GM21360 (cell line): ENCODE data around the gene SLC37A3.

Source experiments
- ATAC-seq: cut with Tn5 transposase; IDR thresholded peaks from one replicate; pipeline ENCODE4 v1.9.1; 2021; ENCODE audit warnings: mild to moderate bottlenecking, moderate library complexity; ENCODE audit not compliant: unreplicated experiment

Gene SLC37A3

DNA sequence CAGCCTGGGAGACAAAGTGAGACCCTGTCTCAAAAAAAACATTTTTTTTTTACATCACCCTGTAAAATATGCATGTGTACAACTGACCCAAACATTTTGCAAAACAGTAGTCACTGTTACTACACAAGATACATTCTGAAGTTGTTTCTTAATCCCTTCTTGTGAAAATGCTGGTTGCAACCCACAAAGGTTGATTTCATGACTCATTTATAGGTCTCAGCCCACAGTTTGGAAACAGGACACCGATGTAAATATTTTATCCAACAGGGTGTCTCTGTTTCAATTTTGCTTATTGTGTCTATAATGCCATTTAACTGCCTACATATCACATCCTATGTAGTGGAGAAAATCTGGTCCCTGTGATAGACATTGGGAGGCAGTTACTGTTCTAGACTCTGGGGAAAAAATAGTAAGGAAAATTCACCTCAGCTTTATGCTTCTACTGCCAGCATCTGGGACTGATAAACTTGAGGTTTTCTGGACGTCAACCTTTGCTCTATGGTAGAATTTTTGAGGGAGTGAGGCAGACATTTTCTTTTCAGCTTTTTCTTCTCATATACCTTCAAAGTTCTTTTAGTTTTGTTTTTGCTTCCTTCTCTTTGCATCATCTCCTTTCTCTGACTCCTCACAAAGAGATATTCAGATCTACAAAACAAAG, 4.0 kb upstream of the SLC37A3 start:
- no peak for ATAC-seq

DNA sequence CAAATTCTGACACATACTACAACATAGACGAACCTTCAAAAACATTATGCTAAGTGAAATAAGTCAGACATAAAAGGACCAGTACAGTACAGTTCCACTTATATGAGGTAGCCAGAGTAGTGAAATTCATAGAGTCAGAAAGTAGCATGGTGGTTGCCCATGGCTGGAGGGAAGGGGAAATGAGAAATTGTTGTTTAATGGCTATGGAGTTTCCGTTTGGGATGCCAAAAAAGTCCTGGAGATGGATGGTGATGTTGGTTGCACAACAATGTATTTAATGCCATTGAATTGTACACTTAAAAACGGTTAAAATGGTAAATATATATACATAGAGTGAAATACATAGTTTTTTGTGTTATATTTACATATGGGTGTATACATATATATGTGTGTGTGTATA, 2.1 kb upstream of the SLC37A3 start:
- no peak for ATAC-seq

- no peak for ATAC-seq
Measured at GRCh38 chr7:140398821-140399220, 491 bp upstream of the SLC37A3 start.

DNA sequence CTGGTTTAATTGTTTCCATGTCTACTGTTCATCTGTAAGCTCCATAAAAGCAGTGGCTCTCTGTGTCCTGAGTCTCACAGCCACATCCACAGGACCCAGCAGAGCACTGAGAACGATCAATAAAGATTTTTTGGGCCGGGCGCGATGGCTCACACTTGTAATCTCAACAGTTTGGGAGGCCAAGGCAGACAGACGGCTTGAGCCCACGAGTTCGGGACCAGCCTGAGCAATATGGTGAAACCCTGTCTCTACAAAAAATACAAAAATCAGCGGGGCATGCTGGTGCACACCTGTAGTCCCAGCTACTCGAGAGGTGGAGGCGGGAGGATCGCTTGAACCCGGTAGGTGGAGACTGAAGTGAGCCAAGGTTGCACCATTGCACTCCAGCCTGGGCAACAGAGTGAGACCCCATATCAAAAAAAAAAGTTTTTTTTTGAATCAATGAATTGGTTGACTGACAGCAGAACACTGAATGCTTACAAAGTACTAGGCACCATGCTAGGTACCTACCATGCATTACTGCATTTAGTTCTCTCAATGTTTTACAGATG, 4.5 kb downstream of the SLC37A3 start:
- no peak for ATAC-seq

DNA sequence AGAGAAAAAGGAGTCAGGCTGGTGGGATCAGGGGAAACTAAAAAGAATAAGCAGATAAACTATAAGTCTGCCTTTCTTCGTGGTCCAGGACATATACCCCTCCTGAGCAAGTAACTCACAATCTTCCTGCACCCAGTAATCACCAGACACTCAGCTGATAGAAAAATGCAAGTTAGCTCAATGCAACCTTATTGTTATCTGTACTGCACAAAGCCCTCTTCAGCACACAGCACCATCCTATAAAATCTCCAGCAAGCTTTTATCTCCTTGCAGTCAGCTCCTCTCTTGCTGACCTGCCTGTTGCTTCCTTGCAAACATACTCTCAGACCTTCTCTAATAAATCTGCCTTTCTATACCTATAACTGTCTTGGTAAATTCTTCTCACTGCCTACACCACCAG, 6.7 kb downstream of the SLC37A3 start:
- ATAC-seq: no peak

GRCh38 chr7:140390466-140391190, 7.7 kb downstream of the SLC37A3 start:
- peak; percentile 69 for ATAC-seq

- ATAC-seq: peak; percentile 23
Measured at GRCh38 chr7:140390034-140390433, 8.3 kb downstream of the SLC37A3 start.

DNA sequence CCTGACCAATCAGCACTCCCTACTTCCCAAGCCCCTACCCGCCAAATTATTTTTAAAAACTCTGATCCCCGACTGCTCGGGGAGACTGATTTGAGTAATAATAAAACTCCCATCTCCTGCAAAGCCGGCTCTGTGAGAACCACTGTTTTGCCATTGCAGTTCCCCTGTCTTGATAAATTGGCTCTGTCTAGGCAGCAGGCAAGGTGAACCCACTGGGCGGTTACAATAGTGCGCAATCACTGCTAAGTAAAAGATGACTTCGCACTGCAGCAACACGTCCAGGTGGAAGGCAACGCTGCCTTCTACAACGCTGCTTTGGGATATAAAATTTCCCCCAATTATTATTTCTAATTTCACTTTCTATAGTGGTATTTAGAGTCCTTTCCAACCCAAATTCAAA, 8.9 kb downstream of the SLC37A3 start:
- no peak for ATAC-seq

DNA sequence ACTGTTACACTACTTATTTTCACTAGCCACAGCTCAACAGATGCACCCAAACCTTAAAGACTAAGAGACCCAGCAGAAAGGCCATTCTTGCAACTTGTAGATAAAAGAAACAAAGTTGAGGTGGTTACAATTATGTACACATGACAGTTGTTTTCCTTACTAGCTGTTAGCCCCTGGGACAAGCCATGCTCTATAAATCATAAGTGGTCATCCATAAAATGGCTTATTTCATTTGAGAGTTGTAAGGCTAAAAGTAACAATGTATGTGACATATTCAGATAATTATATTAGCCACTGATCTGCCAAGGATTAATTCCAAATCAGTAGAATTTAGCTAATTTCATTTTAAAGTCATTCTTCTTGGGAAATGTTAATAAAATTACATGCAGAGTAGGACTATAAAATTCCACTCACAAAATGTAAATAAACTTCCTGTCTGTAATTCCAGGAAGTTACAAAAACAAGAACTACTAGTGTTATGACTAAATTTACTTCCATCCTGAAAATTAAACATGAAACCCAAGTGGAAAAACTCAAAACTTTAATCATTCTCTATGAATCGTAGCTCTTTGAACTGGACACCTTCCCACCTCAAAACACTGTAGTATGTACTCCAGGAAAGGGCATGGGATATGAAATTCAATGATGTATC, 13.3 kb downstream of the SLC37A3 start:
- no peak for ATAC-seq

DNA sequence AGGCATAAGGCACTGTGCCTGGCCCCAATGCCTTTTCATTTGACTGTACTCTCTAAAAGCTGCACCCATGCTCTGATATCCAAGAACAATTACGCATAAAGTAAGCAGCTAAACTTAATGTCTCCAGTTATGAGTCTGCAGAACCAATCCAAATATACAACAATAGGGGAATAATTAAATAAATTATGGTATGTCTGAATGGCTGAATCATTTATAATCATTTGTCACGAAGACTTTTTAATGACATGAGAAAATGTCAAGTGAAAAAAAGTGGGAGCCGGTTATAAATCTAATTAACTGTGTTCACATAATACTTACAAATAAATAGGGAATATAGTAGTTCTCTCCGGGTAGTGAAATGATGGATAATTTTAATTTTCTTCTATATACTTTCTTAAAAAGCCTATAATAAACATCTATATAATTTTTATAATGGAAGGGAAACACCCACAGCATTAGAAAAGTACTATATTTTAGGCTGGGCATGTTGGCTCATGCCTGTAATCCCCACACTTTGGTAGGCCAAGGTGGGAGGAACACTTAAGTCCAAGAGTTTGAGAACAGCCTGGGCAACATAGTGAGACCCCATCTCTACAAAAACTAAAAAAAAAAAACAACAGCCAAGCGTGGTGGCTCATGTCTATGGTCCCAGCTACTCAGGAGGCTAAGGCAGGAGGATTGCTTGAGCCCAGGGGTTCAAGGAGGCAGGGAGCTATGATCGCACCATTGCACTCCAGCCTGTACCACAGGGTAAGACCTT, 14.2 kb downstream of the SLC37A3 start:
- ATAC-seq: no peak

DNA sequence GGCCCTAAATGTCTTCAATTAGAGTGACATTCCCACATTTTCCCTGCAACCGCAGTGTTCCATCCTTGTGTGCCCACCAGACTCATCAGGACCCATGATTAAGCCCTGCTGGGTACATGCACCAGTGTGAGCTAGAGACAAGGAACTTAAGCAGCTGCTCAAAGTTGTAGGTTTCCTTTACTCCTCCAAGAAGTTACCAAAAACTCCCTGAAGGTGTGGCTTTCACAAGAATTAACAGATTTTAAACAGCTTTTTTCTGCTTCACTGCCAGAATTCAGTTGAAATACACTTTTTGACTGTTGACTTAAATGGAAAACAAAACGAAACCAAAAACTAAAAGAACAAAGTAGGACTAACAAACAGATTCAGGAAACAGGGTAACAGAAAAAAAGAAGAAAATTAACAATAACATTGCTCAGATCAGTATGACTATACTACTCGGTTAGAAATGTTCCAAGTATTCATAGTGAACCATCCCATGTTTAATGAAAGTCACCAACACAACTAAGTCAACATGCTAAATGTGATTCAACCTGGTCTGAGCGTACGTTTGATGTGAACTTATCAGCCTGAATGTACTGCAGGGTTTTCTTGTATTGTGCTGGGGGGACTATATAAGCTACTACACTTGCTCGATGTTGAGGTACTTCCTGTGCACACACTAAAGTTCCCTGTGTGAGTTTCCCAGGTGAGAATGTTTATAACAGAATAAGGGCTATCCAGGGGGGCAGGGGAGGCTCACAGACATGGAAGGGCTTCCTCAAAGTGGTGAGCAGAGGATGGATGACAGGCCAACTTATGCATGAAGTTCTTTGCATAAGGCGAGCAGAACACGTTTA, 22.2 kb downstream of the SLC37A3 start:
- no peak for ATAC-seq

- ATAC-seq: no peak
Measured at GRCh38 chr7:140375323-140375722, 23.0 kb downstream of the SLC37A3 start.

- no peak for ATAC-seq
Measured at GRCh38 chr7:140369294-140369693, 29.0 kb downstream of the SLC37A3 start.

GRCh38 chr7:140367528-140367927, 30.8 kb downstream of the SLC37A3 start:
- ATAC-seq: no peak

DNA sequence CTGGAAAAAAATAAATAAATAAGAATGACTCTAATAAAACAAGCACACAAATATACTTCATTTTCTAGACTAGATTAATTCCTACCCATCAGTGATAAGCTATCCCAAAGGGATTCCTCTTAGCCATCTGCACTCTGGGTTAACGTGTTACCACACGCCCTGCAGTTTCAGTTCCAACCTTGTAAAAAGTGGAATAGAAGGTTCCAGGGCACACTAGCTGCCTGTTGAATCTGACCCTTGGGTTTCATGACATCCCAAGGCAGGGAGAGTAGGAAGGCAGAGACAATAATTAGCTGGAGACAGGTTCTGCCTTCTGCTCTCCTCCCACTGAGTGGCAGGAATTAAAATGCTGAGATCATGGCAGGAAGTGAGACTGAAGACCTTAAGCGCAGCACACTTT, 33.5 kb downstream of the SLC37A3 start:
- no peak for ATAC-seq

- ATAC-seq: no peak
Measured at GRCh38 chr7:140360697-140361229, 37.6 kb downstream of the SLC37A3 start.

DNA sequence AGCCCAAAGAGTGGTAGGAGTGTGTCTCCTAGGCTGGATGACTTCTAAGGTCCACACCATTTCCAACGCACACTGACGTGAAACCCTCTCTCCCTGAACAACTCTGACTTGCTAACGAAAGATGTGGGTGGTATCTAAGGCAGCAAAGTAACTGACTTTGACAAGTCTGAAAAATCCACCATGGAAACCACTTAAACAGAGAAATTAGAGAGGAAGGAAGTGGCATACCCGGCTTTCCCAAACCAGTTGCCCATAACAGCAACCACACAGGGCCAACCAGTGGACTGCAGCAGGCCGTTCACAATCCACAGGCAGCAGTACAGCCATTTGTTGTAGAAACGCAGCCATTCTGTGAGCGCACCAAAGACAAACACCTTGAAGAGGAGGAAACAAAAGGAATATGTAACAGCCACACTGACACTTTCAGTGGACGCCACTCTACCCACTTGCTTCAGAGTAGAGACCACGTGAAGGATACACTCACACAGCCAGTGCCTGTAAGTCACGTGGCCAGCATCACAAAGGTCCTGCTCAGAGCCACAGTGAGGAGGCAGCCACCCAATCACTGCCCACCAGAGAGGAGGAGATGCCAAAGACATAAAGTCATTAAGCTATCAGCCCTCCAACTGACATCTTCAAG, 39.8 kb downstream of the SLC37A3 start:
- ATAC-seq: no peak

DNA sequence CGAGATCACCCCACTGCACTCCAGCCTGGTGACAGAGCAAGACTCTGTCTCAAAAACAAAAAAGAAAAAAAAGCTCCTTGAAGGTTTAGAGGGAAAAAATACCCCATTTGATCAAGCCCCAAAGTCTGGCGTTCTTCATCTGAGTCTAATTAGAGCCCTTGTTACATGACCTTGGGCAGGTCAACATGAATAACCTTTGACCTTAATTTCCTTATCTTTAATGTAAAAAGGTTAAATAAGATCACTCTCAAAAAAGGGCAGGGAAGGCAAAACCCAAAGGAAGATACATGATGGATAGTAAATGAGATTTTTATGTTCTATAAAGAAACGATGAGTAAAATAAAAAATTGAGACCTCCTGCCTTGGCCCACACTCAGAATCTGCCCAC, 40.3 kb downstream of the SLC37A3 start:
- ATAC-seq: no peak

GRCh38 chr7:140350056-140350455, 48.3 kb downstream of the SLC37A3 start:
- no peak for ATAC-seq
